Muscle layer of duodenum (tissue), 2 donors: ENCODE results near the gene RAB42.
A peak's percentile ranks its signal among the peaks of the same experiment; 100 is the strongest.
"Not testable (repeated sequence)": the region's sequence is repeated elsewhere in the genome, so short reads cannot be mapped to it uniquely, and the experiment has no call there.

Experiments used
- H3K27ac ChIP-seq: one replicate; pipeline ENCODE4 v1.7.0; 2013; ENCODE audit warnings: mild to moderate bottlenecking, low read length
- H3K27me3 ChIP-seq: one replicate; pipeline ENCODE4 v1.7.0; 2013; ENCODE audit warnings: low read depth, mild to moderate bottlenecking, control low read depth, low read length
- H3K36me3 ChIP-seq, 2 donors: one replicate each; pipeline ENCODE4 v1.7.0; 2013; ENCODE audit warnings: low read length in 2 of 2, control low read depth in 1 of 2, mild to moderate bottlenecking in 1 of 2; ENCODE audit not compliant: insufficient read depth in 2 of 2, control insufficient read depth in 1 of 2
- H3K4me1 ChIP-seq, 2 donors: one replicate each; pipeline ENCODE4 v1.7.0; 2013; ENCODE audit warnings: low read length in 2 of 2, mild to moderate bottlenecking in 2 of 2, control low read depth in 1 of 2, moderate library complexity in 1 of 2; ENCODE audit not compliant: insufficient read depth in 2 of 2, control insufficient read depth in 1 of 2
- H3K4me3 ChIP-seq, 2 donors: one replicate each; pipeline ENCODE4 v1.7.0; 2013; ENCODE audit warnings: low read length in 2 of 2, low read depth in 1 of 2, mild to moderate bottlenecking in 1 of 2
- H3K9me3 ChIP-seq, 2 donors: one replicate each; pipeline ENCODE4 v1.7.0; 2013; ENCODE audit warnings: low read length in 2 of 2, control low read depth in 1 of 2, mild to moderate bottlenecking in 1 of 2; ENCODE audit not compliant: control insufficient read depth in 1 of 2
- donor health status: healthy.

RAB42 gene

DNA sequence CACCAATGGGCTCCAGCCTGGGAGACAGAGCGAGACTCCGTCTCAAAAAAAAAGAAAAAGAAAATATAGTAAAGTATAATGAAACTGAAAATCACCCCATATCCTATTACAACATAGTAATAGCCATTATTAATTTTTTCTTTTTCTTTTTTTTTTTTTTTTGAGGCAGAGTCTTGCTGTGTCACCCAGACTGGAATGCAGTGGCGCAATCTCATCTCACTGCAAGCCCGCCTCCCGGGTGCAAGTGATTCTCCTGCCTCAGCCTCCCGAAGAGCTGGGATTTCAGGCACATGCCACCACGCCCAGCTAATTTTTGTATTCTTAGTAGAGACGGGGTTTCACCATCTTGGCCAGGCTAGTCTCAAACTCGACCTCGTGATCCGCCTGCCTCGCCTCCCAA, 19.2 kb upstream of the RAB42 start:
- not testable (repeated sequence) for H3K27ac ChIP-seq, H3K27me3 ChIP-seq, H3K4me1 ChIP-seq, H3K9me3 ChIP-seq, H3K4me3 ChIP-seq
- H3K36me3 ChIP-seq, result peaks cover 21 to 65% of the 10 kb centered on the region in 2 donors

- peaks cover 22 to 66% of the 10 kb centered on the region in 2 donors for H3K36me3 ChIP-seq
These were observed 18.5 kb upstream of the RAB42 start for GRCh38 chr1:28573564-28573963.

DNA sequence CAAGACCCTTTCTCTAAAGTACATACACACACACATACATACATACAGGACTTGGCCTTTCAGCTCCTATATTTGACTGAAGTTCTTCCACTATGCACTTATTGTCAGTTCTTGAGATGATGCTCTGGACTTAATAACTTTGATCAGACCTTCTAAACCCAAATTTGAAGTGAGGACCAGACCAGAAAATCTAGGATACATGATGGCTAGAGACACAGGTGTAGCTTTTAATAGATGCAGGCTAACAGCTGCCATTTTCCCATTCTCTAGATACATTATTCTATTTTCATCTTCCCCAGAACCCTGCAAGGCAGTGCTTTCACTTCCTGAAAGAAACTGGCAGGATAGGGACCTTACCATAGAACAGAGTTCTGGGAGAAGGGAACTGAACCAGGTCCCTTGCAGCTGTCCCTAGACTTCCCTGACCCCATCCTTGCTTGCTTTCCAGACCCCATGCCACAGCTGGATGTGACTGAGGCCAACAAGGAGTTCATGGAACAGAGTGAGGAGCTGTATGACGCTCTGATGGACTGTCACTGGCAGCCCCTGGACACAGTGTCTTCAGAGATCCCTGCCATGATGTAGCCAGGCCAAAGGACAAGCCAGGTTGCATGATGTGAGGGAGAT, 14.9 kb upstream of the RAB42 start:
- H3K27ac ChIP-seq, result no peak overlapping the region
- H3K27me3 ChIP-seq, result no peaks in the 10 kb centered on the region
- peaks cover 7 to 16% of the 10 kb centered on the region in 2 donors for H3K4me1 ChIP-seq
- no peak overlapping the region for H3K4me3 ChIP-seq
- H3K9me3 ChIP-seq, result no peaks in the 10 kb centered on the region
- peaks cover 27 to 50% of the 10 kb centered on the region in 2 donors for H3K36me3 ChIP-seq

More at GRCh38 chr1:28573564-28573963, 18.5 kb upstream of the RAB42 start:
- H3K9me3 ChIP-seq, result no peaks in the 10 kb centered on the region
- no peak overlapping the region for H3K27ac ChIP-seq
- H3K4me1 ChIP-seq, result no peaks in the 10 kb centered on the region
- H3K27me3 ChIP-seq, result no peaks in the 10 kb centered on the region
- H3K4me3 ChIP-seq, result no peak overlapping the region

GRCh38 chr1:28577738-28578536, 14.1 kb upstream of the RAB42 start:
- H3K27ac ChIP-seq, result no peak overlapping the region
- H3K4me3 ChIP-seq, result no peak overlapping the region
- peaks cover 7 to 16% of the 10 kb centered on the region in 2 donors for H3K4me1 ChIP-seq
- no peaks in the 10 kb centered on the region for H3K9me3 ChIP-seq
- no peaks in the 10 kb centered on the region for H3K27me3 ChIP-seq
- H3K36me3 ChIP-seq, result peaks cover 27 to 49% of the 10 kb centered on the region in 2 donors

DNA sequence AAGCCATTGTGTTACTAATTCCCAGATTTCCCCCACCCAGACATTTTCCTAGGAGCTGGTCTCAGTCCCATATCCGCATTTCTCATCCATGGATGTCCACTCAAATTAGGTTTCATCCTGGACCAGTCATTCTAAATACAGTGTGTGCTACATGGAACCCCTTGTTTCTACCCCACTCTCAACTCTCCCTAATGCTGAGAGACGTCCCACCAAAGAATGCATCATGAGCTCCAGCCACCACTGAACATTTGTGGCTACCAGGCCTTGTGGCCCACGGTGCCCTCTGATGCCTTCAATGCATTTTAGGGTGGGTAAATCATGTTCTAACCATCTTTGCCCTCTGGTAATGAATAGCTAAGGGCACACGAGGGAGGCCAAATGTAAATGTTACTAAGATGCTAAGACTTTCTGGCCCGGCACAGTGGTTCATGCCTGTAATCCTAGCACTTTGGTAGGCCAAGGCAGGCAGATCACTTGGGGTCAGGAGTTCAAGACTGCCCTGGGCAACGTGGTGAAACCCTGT, 13.3 kb upstream of the RAB42 start:
- H3K27ac ChIP-seq, result no peak overlapping the region
- peaks cover 27 to 43% of the 10 kb centered on the region in 2 donors for H3K36me3 ChIP-seq
- H3K4me3 ChIP-seq, result no peak overlapping the region
- H3K27me3 ChIP-seq, result no peaks in the 10 kb centered on the region
- H3K9me3 ChIP-seq, result no peaks in the 10 kb centered on the region
- peaks cover 7 to 16% of the 10 kb centered on the region in 2 donors for H3K4me1 ChIP-seq

- peaks cover 7 to 16% of the 10 kb centered on the region in 2 donors for H3K4me1 ChIP-seq
- no peaks in the 10 kb centered on the region for H3K27me3 ChIP-seq
- H3K36me3 ChIP-seq, result peaks cover 27 to 37% of the 10 kb centered on the region in 2 donors
- no peak overlapping the region for H3K27ac ChIP-seq
- peak overlapping the region in 1 of 2 donors; percentile 3 for H3K4me3 ChIP-seq
- H3K9me3 ChIP-seq, result no peaks in the 10 kb centered on the region
These were observed 12.7 kb upstream of the RAB42 start for GRCh38 chr1:28579401-28579800.

DNA sequence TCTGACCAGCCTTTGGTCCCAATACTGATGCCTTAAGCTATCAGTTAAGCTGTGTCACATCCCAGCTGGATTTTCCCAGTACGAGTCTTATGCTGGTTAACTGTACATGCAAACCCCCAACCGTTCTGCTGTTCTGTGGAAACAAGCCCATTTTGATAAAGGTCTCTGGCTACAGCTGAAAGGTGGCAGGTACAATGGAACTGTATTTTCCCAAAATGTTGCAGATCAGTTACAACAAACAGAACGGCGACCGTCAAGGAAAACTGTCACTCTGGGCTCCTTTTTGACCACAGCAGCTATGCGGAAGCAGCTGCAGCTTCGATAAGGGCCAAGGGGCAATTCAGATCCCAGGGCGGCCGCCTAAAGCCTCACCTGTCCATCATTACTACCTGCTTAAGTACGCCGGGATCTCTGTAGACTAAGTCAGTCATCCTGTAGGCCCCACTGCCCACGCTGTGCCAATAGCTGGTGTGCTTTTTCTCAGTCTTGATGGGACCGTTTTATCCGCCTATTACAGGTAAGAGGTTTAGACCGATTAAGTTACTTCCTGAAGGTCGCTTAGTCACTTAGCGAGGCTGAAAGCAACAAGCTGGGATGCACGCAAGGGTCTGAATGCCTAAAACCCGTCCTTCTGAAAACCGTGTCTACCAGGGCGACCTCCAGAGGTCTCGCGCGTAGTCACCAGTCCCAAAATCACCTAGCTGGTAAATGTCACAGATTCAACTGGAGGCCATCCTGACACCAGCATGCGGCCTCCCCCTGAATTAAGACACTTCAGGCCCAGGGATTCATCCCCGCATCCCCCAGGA, 11.1 kb upstream of the RAB42 start:
- H3K27ac ChIP-seq, result peak overlapping the region; percentile 66
- peaks cover 7 to 16% of the 10 kb centered on the region in 2 donors for H3K4me1 ChIP-seq

DNA sequence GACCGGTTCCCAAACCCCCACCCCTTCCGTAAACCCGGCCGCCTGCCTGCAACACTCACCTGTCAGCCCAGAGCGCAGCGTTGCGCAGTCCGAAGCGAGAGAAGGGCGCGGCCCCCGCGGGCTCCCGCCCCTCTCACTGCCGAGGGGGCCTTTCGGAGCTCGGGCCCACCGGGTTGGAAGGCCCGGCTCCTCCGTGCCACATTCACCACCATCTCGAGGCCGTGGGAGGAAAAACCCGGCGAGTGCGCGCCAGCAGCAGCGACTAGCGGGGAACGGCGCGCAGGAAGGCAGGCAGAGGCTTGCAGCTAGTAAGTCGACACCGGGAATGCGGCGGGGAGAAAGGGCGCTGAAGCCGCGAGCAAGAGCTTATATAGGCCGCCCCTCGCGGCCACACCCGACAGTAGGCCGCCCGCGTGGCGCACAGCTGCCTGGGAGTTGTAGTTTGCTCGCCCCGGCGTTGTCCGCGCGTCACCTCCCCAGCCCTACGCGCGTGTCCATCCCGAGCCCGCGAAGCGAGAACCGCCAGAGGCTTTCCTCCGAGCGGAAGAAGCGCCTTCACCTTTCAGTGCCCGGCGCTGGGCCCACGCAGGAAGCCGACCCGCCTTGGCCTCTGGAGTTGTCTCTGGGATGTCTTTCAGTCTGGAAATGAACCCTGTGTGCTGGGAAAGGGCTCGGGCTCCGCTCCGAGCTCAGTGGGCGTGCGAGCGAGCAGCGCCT, 10.4 kb upstream of the RAB42 start:
- Histone ChIP-seq H3K27me3 (no peaks in the 10 kb centered on the region), H3K4me3 (peak overlapping the region; percentile 87 to 96), H3K27ac (peak overlapping the region; percentile 90), H3K36me3 (peaks cover 27 to 30% of the 10 kb centered on the region in 2 donors), H3K4me1 (peaks cover 7 to 16% of the 10 kb centered on the region in 2 donors), H3K9me3 (no peaks in the 10 kb centered on the region)

More for the DNA sequence above, 11.1 kb upstream of the RAB42 start:
- no peaks in the 10 kb centered on the region for H3K9me3 ChIP-seq
- H3K4me3 ChIP-seq, result peak overlapping the region; percentile 87 to 96
- no peaks in the 10 kb centered on the region for H3K27me3 ChIP-seq
- H3K36me3 ChIP-seq, result peaks cover 27 to 30% of the 10 kb centered on the region in 2 donors

DNA sequence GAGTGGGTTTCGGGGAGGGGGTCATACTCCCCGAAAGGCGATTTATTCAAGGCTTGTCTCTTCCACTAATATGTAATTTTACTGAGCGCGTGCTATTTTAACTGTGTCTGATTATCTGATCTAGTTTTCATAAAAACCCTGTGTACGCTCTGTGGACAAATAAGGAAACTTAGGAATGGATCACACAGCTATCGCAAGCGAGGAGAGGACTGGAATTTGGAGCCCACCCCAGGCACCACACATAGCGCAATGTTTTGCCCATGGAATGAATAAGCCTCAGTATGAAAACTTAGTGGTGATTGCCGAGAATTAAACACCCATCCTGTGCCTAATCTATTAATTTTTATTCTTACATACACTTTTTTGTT, 9.8 kb upstream of the RAB42 start:
- H3K27me3 ChIP-seq, result no peaks in the 10 kb centered on the region
- peak overlapping the region; percentile 87 to 96 for H3K4me3 ChIP-seq
- no peaks in the 10 kb centered on the region for H3K9me3 ChIP-seq
- peaks cover 7 to 16% of the 10 kb centered on the region in 2 donors for H3K4me1 ChIP-seq
- H3K27ac ChIP-seq, result peak overlapping the region; percentile 90
- peaks cover 23 to 26% of the 10 kb centered on the region in 2 donors for H3K36me3 ChIP-seq

DNA sequence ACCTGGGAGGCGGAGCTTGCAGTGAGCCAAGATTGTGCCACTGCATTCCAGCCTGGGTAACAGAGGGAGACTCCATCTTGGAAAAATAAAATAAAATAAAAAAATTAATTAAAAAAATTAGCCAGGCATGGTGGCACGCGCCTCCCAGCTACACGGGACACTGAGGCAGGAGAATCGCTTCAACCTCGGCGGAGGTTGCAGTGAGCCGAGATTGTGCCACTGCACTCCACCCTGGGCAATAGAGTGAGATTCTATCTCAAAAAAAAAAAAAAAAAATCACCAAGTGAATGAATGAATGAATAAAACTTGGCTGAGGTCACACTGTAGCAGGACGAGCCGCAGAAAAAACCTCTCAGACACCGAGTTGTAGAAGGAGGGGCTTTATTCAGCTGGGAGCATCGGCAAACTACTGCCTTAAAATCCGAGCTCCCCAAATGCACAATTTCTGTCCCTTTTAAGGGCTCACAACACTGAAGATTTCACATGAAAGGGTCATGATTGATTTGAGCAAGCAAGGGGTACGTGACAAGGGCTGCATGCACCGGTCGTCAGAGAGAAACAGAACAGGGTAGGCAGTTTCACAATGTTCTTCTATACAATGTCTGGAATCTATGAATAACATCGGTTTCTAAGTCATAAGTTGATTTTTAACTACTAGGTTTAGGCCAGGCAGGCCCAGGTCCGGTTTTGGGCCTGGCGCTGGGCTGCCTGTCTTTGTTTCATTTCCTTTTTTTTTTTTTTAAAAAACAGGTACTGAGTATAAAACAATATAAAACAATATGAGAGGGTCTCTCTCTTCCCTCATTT, 5.3 kb upstream of the RAB42 start:
- H3K4me1 ChIP-seq, H3K27me3 ChIP-seq, H3K4me3 ChIP-seq, H3K27ac ChIP-seq, H3K9me3 ChIP-seq, H3K36me3 ChIP-seq: not testable (repeated sequence)
